Measurements from ENCODE around the gene ZMIZ1. TPM values are rescaled to one million over a fixed set of nuclear protein-coding genes. Genes with fewer than 3 reads are reported as not detected.
A peak's percentile ranks its signal among the peaks of the same experiment; 100 is the strongest.

Gene ZMIZ1
- total RNA-seq, 1 donor from 2014 or later: 173 TPM

GRCh38 chr10:79098061-79098460, 29.3 kb downstream of the ZMIZ1 start:
- H3K27me3 Mint-ChIP-seq (ENCODE audit: low read depth): no peaks in the 10 kb centered on the region
- H3K27ac Mint-ChIP-seq: peak overlapping the region; percentile 11
- H3K36me3 Mint-ChIP-seq: peaks cover 2% of the 10 kb centered on the region
- no peak overlapping the region for H3K4me3 Mint-ChIP-seq
- peaks cover 50% of the 10 kb centered on the region for H3K4me1 Mint-ChIP-seq
- H3K9me3 Mint-ChIP-seq: no peaks in the 10 kb centered on the region
- no peak for DNase-seq (ENCODE audit: low spot score in 2 of 2, unreplicated experiment in 2 of 2)
- no peak for TF ChIP-seq CTCF (IDR thresholded peaks at IDR 0.05; ENCODE audit: unreplicated experiment)

GRCh38 chr10:79098596-79099015, 29.8 kb downstream of the ZMIZ1 start:
- no peaks in the 10 kb centered on the region for H3K9me3 Mint-ChIP-seq
- DNase-seq (ENCODE audit: low spot score in 2 of 2, unreplicated experiment in 2 of 2): no peak
- H3K36me3 Mint-ChIP-seq: peaks cover 2% of the 10 kb centered on the region
- peak overlapping the region; percentile 4 for H3K27ac Mint-ChIP-seq
- H3K27me3 Mint-ChIP-seq (ENCODE audit: low read depth): no peaks in the 10 kb centered on the region
- H3K4me3 Mint-ChIP-seq: no peak overlapping the region
- no peak for TF ChIP-seq CTCF (IDR thresholded peaks at IDR 0.05; ENCODE audit: unreplicated experiment)
- H3K4me1 Mint-ChIP-seq: peaks cover 49% of the 10 kb centered on the region

GRCh38 chr10:79099898-79100448, 31.2 kb downstream of the ZMIZ1 start:
- H3K27ac Mint-ChIP-seq: peak overlapping the region; percentile 45
- no peak overlapping the region for H3K4me3 Mint-ChIP-seq
- peaks cover 2% of the 10 kb centered on the region for H3K36me3 Mint-ChIP-seq
- no peaks in the 10 kb centered on the region for H3K27me3 Mint-ChIP-seq (ENCODE audit: low read depth)
- DNase-seq (ENCODE audit: low spot score in 2 of 2, unreplicated experiment in 2 of 2): no peak
- no peaks in the 10 kb centered on the region for H3K9me3 Mint-ChIP-seq
- H3K4me1 Mint-ChIP-seq: peaks cover 47% of the 10 kb centered on the region
- TF ChIP-seq CTCF (IDR thresholded peaks at IDR 0.05; ENCODE audit: unreplicated experiment): no peak

- TF ChIP-seq CTCF (IDR thresholded peaks at IDR 0.05; ENCODE audit: unreplicated experiment): no peak
- DNase-seq (ENCODE audit: low spot score in 2 of 2, unreplicated experiment in 2 of 2): no peak
- Mint-ChIP-seq H3K27me3 (ENCODE audit: low read depth) (no peaks in the 10 kb centered on the region), H3K4me3 (no peak overlapping the region), H3K9me3 (no peaks in the 10 kb centered on the region), H3K4me1 (peaks cover 39% of the 10 kb centered on the region), H3K36me3 (peaks cover 2% of the 10 kb centered on the region), H3K27ac (peak overlapping the region; percentile 54)
Measured at GRCh38 chr10:79100771-79101170, 32.0 kb downstream of the ZMIZ1 start.

- H3K27me3 Mint-ChIP-seq (ENCODE audit: low read depth): no peaks in the 10 kb centered on the region
Measured at GRCh38 chr10:79101560-79102497, 33.1 kb downstream of the ZMIZ1 start.

More at GRCh38 chr10:79101560-79102497, 33.1 kb downstream of the ZMIZ1 start:
- Mint-ChIP-seq H3K4me1 (peaks cover 33% of the 10 kb centered on the region), H3K36me3 (no peaks in the 10 kb centered on the region), H3K4me3 (no peak overlapping the region), H3K27ac (peak overlapping the region; percentile 89), H3K9me3 (no peaks in the 10 kb centered on the region)
- peak in 1 of 2 experiments; percentile 42 for DNase-seq (ENCODE audit: low spot score in 2 of 2, unreplicated experiment in 2 of 2)
- no peak for TF ChIP-seq CTCF (IDR thresholded peaks at IDR 0.05; ENCODE audit: unreplicated experiment)

Measured in mesothelial cell of epicardium (in vitro differentiated cells).